HepG2 (cell line): ENCODE results near the gene FGGY. TPM values are rescaled to one million over a fixed set of nuclear protein-coding genes. Genes with fewer than 3 reads are reported as not detected.

ENCODE experiments used
- ATF2 ChIP-seq: sonication (generic); formaldehyde crosslinking; IDR thresholded peaks from 2 replicates; pipeline ENCODE4 v1.4.0; 2020; ENCODE audit warnings: missing genetic modification reagents
- EZH2 ChIP-seq: conservative IDR thresholded peaks from 2 replicates; pipeline ENCODE4 v1.6.1; 2012; ENCODE audit warnings: mild to moderate bottlenecking, low read depth, low read length, moderate library complexity
- FOXK1 ChIP-seq: sonication (generic); formaldehyde crosslinking; IDR thresholded peaks from 2 replicates; pipeline ENCODE4 v1.4.0; 2020; ENCODE audit warnings: low read depth, missing genetic modification reagents, borderline replicate concordance
- GLI4 ChIP-seq: sonication (generic); formaldehyde crosslinking; IDR thresholded peaks from 2 replicates; pipeline ENCODE4 v1.5.1; 2020; ENCODE audit warnings: missing genetic modification reagents, mild to moderate bottlenecking, moderate library complexity, borderline replicate concordance
- IRF1 ChIP-seq: sonication (generic); formaldehyde crosslinking; IDR thresholded peaks from 2 replicates; pipeline ENCODE4 v1.4.0; 2020; ENCODE audit warnings: low read depth, mild to moderate bottlenecking, missing genetic modification reagents
- MBNL3 ChIP-seq: fragments of 250-450 bp; sonication (Bioruptor Pico); conservative IDR thresholded peaks from 2 replicates; pipeline ENCODE4 v1.8.0; 2022; ENCODE audit warnings: mild to moderate bottlenecking, inconsistent platforms
- NCOA5 ChIP-seq: sonication (generic); formaldehyde crosslinking; IDR thresholded peaks from 2 replicates; pipeline ENCODE4 v1.4.0; 2020; ENCODE audit warnings: missing genetic modification reagents
- NFE2L2 ChIP-seq: fragments of 150-350 bp; IDR thresholded peaks from 2 replicates; pipeline ENCODE4 v1.6.1; 2014; ENCODE audit warnings: low read length
- NR2C2 ChIP-seq: sonication (generic); formaldehyde crosslinking; IDR thresholded peaks from 2 replicates; pipeline ENCODE4 v1.4.0; 2020; ENCODE audit warnings: missing genetic modification reagents, mild to moderate bottlenecking, moderate library complexity, borderline replicate concordance
- POGZ ChIP-seq: sonication (generic); formaldehyde crosslinking; IDR thresholded peaks from 2 replicates; pipeline ENCODE4 v1.4.0; 2020; ENCODE audit warnings: mild to moderate bottlenecking, missing genetic modification reagents
- YY1 ChIP-seq: IDR thresholded peaks from 2 replicates; pipeline ENCODE4 v1.6.1; 2011; ENCODE audit warnings: low read length, low read depth, moderate library complexity, mild to moderate bottlenecking; ENCODE audit not compliant: insufficient read depth, insufficient replicate concordance
- ZBTB26 ChIP-seq: IDR thresholded peaks from 2 replicates; pipeline ENCODE4 v1.6.1; 2016; ENCODE audit warnings: missing compliant biosample characterization, missing genetic modification reagents, borderline replicate concordance
- ZNF674 ChIP-seq: sonication (generic); formaldehyde crosslinking; IDR thresholded peaks from 2 replicates; pipeline ENCODE4 v1.5.0; 2020; ENCODE audit warnings: low read depth, mild to moderate bottlenecking, missing genetic modification reagents
- polyA plus RNA-seq, 8 experiments: library from polyadenylated mRNA; depleted of rRNA in 3 of 8; stranded (reverse) in 7 of 8; unstranded in 1 of 8; fragments of >200 nt; fragmentation: Illumina TruSeq in 4 of 8; extraction: Trizol in 4 of 8; gene quantifications; 2 replicates each; pipeline versions ENCODE4 v1.2.1 to v1.2.3, GENCODE V29; 2011 to 2016; ENCODE audit warnings: low read depth in 4 of 8, missing spikeins in 1 of 8, mixed read lengths in 1 of 8; ENCODE audit not compliant: insufficient read depth in 1 of 8
- total RNA-seq, 5 experiments: library from RNA; depleted of rRNA; stranded (reverse); fragments of >200 nt; fragmentation: Illumina TruSeq; extraction: Trizol; gene quantifications; 2 replicates each; pipeline ENCODE4 v1.2.3, GENCODE V29; 2016; ENCODE audit warnings: low read depth in 1 of 5
- TF ChIP-seq, protein P1 (sequence below): sonication (generic); formaldehyde crosslinking; IDR thresholded peaks from 2 replicates; pipeline ENCODE4 v1.4.0; 2020; ENCODE audit warnings: missing genetic modification reagents
- TF ChIP-seq, protein P2 (sequence below): sonication (generic); formaldehyde crosslinking; IDR thresholded peaks from 2 replicates; pipeline ENCODE4 v1.4.0; 2020; ENCODE audit warnings: low read depth, mild to moderate bottlenecking, missing genetic modification reagents

The FGGY gene
- total and polyA plus RNA-seq, 2 of the 13 experiments (the other 11 are each of a cell fraction or from before 2014, with no cell fraction given): 15.7 to 27.5 TPM

DNA sequence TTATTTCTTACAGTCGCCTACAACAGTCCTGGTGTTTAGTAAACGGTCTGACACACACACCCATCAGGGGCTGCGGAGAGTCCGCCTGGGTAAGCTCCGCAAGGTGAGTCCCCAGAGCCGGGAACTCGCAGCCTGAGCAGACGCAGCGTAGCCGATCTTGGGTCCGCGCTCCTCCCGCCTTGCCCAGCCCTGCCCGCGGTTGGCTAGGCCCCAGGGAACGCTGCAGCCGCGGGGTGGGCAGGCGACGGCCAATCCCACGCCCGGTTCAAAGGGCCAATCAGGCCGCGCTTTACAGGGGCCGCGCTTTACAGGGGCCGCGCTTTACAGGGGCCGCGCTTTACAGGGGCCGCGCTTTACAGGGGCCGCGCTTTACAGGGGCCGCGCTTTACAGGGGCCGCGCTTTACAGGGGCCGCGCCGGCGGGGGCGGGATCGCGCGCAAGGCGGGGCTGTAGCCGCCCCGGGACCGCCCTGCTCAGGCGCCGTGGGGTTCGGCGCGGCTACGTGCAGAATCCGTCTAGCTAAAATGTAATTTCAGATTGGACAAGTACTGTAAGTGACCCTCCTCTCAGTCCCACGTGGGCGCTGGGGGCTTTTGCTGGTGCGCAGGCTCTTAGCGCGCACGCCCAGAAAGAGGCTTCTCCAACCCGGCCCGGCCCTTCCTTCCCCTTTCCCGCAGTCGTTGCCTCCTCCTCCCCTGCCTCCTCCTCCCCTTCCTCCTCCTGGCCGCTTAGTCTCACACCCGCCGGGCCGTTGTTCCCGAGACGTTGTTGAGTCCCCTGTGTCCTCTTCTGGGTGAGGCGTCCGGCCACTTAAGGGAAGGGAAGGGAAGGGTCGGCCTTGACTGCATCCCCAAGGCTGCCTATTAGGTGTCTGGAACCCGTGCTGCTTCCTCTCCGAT lies at the start of gene FGGY (continued):
- TF ChIP-seq, protein P1, sequence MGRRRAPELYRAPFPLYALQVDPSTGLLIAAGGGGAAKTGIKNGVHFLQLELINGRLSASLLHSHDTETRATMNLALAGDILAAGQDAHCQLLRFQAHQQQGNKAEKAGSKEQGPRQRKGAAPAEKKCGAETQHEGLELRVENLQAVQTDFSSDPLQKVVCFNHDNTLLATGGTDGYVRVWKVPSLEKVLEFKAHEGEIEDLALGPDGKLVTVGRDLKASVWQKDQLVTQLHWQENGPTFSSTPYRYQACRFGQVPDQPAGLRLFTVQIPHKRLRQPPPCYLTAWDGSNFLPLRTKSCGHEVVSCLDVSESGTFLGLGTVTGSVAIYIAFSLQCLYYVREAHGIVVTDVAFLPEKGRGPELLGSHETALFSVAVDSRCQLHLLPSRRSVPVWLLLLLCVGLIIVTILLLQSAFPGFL (CRISPR knock-in tag): no peak
- TF ChIP-seq ZBTB26 (no peak), POGZ (peak; percentile 96), ZNF674 (CRISPR knock-in tag) (no peak), GLI4 (CRISPR knock-in tag) (no peak; the same call in 1 of the 2 replicates), NFE2L2 (no peak), FOXK1 (CRISPR knock-in tag) (no peak), ATF2 (0 out of 2 replicates have a peak, but pooled peaks have one; percentile 8), NR2C2 (CRISPR knock-in tag) (no peak; the same call in 1 of the 2 replicates), NCOA5 (CRISPR knock-in tag) (no peak), MBNL3 (CRISPR knock-in tag) (no peak), EZH2 (no peak), YY1 (peak; percentile 30), IRF1 (CRISPR knock-in tag) (no peak)
- TF ChIP-seq, protein P2, sequence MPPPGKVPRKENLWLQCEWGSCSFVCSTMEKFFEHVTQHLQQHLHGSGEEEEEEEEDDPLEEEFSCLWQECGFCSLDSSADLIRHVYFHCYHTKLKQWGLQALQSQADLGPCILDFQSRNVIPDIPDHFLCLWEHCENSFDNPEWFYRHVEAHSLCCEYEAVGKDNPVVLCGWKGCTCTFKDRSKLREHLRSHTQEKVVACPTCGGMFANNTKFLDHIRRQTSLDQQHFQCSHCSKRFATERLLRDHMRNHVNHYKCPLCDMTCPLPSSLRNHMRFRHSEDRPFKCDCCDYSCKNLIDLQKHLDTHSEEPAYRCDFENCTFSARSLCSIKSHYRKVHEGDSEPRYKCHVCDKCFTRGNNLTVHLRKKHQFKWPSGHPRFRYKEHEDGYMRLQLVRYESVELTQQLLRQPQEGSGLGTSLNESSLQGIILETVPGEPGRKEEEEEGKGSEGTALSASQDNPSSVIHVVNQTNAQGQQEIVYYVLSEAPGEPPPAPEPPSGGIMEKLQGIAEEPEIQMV (CRISPR knock-in tag): peak; percentile 80
